Hematopoietic multipotent progenitor cell (in vitro differentiated cells): ENCODE results near the gene KDM3B. TPM values are rescaled to one million over a fixed set of nuclear protein-coding genes. Genes with fewer than 3 reads are reported as not detected.

Experiments used
- DNase-seq, 3 donors: peaks; one replicate each; pipeline ENCODE4 v3.0.0-alpha.2; 2011 to 2015; ENCODE audit warnings: low read depth in 2 of 3, low spot score in 2 of 3
- total RNA-seq: library from RNA; depleted of rRNA; stranded (reverse); fragments of >200 nt; gene quantifications from one replicate; pipeline ENCODE4 v1.2.3, GENCODE V29; 2012

KDM3B gene
- total RNA-seq, 1 donor: 50.9 TPM

- DNase-seq: no peak
Measured at GRCh38 chr5:138444774-138445546, 92.5 kb downstream of the KDM3B start.

GRCh38 chr5:138445547-138446271 is 93.2 kb downstream of the KDM3B start:
- DNase-seq: no peak

GRCh38 chr5:138448070-138448469 is 95.6 kb downstream of the KDM3B start:
- DNase-seq: no peak

- no peak for DNase-seq
Measured at GRCh38 chr5:138448481-138449398, 96.3 kb downstream of the KDM3B start.

GRCh38 chr5:138449501-138450239 is 97.2 kb downstream of the KDM3B start:
- DNase-seq: peak; percentile 58 to 84 (median 67)

- no peak for DNase-seq
Measured at GRCh38 chr5:138450971-138451370, 98.5 kb downstream of the KDM3B start.

- no peak for DNase-seq
Measured at GRCh38 chr5:138452720-138453119, 100.2 kb downstream of the KDM3B start.

- DNase-seq: no peak
Measured at GRCh38 chr5:138453590-138453989, 101.1 kb downstream of the KDM3B start.

GRCh38 chr5:138454121-138454520 is 101.6 kb downstream of the KDM3B start:
- no peak for DNase-seq

GRCh38 chr5:138455232-138455930 is 102.9 kb downstream of the KDM3B start:
- no peak for DNase-seq

- no peak for DNase-seq
Measured at GRCh38 chr5:138457531-138458275, 105.2 kb downstream of the KDM3B start.

- no peak for DNase-seq
Measured at GRCh38 chr5:138458384-138458783, 105.9 kb downstream of the KDM3B start.

GRCh38 chr5:138458856-138459255 is 106.4 kb downstream of the KDM3B start:
- DNase-seq: no peak

GRCh38 chr5:138459311-138459933 is 106.9 kb downstream of the KDM3B start:
- DNase-seq: peak; percentile 38 to 90 (median 82)

- no peak for DNase-seq
Measured at GRCh38 chr5:138460032-138460693, 107.7 kb downstream of the KDM3B start.

- no peak for DNase-seq
Measured at GRCh38 chr5:138461343-138462125, 109.0 kb downstream of the KDM3B start.

- DNase-seq: peak in 1 of 3 donors; percentile 35
Measured at GRCh38 chr5:138463419-138464007, 111.0 kb downstream of the KDM3B start.
